Aorta (tissue), 5 donors: ENCODE results near the gene GPR180. TPM values are rescaled to one million over a fixed set of nuclear protein-coding genes. Genes with fewer than 3 reads are reported as not detected.
A peak's percentile ranks its signal among the peaks of the same experiment; 100 is the strongest.

Experiments used
- ATAC-seq: fragments of 200-7000 bp; cut with Tn5 transposase; one replicate; pipeline ENCODE4 v1.9.1; 2022; ENCODE audit warnings: moderate library complexity; ENCODE audit not compliant: low FRiP score
- DNase-seq, 2 donors: peaks; one replicate each; pipeline ENCODE4 v3.0.0-alpha.2; 2020
- H3K27ac ChIP-seq, 2 donors: one replicate each; pipeline ENCODE4 v1.5.1; 2013; ENCODE audit warnings: low read length in 2 of 2, mild to moderate bottlenecking in 2 of 2, moderate library complexity in 2 of 2, control low read depth in 1 of 2, inconsistent platforms in 1 of 2, low read depth in 1 of 2
- H3K27me3 ChIP-seq, 2 donors: one replicate each; pipeline ENCODE4 v1.6.1; 2013; ENCODE audit warnings: control low read depth in 1 of 2, low read length in 1 of 2, mild to moderate bottlenecking in 1 of 2, moderate library complexity in 1 of 2; ENCODE audit not compliant: insufficient read depth in 2 of 2, control insufficient read depth in 1 of 2
- H3K36me3 ChIP-seq, 2 donors: one replicate each; pipeline ENCODE4 v1.6.1; 2013; ENCODE audit warnings: control low read depth in 1 of 2, low read length in 1 of 2, mild to moderate bottlenecking in 1 of 2; ENCODE audit not compliant: insufficient read depth in 2 of 2, control insufficient read depth in 1 of 2
- H3K4me1 ChIP-seq, 2 donors: one replicate each; pipeline ENCODE4 v1.6.1; 2013; ENCODE audit warnings: low read length in 2 of 2, control low read depth in 1 of 2, mild to moderate bottlenecking in 1 of 2, moderate library complexity in 1 of 2; ENCODE audit not compliant: insufficient read depth in 2 of 2, control insufficient read depth in 1 of 2
- H3K4me3 ChIP-seq, 2 donors: one replicate each; pipeline ENCODE4 v1.5.1; 2013; ENCODE audit warnings: low read length in 2 of 2, control low read depth in 1 of 2, mild to moderate bottlenecking in 1 of 2
- H3K9me3 ChIP-seq: one replicate; pipeline ENCODE4 v1.6.1; 2013; ENCODE audit warnings: mild to moderate bottlenecking, low read length; ENCODE audit not compliant: control insufficient read depth
- WGBS, 2 donors: extraction: QIAGEN DNeasy Blood & Tissue Kit; methylation state at CpG; one replicate each; pipeline ENCODE4 v1.1.7; 2013; 5-methylcytosine and 5-hydroxymethylcytosine counted together
- intact Hi-C, 2 donors: fragments of 100-400 bp; cut with DNase I; formaldehyde crosslinking; loops; one replicate each; pipeline versions ENCODE4 v1.14.2 to v1.15.0; 2022
- long read RNA-seq, 2 donors: library from polyadenylated mRNA; unstranded; transcript quantifications; one replicate each; pipeline ENCODE4 v2.0.0, GENCODE V29; 2020 to 2021
- polyA plus RNA-seq, 2 donors: library from polyadenylated mRNA; stranded (reverse); fragments of 200-250 nt; gene quantifications; one replicate each; pipeline ENCODE4 v1.2.3, GENCODE V29; 2013
- total RNA-seq, 2 donors: library from RNA; stranded (reverse); fragmentation: NEBNext Ultra II Directional; extraction: Animal tissue kit (Norgen Biotek cat#: 25700); gene quantifications; one replicate each; pipeline ENCODE4 v1.2.1, GENCODE V29; 2021
- donor health status: healthy with polysubstance abuse.
- donor health status: Bipolar disorder and iron deficiency.
- donor health status: DM: no; HTN: no; CAD: no.
- donor health status: DM: no; HTN: no; CAD: no.
- donor health status: DM: yes; HTN: yes; CAD: no.

GPR180 gene
- total RNA-seq (1 to 10 TPM; 5.3 to 6.6 TPM), polyA plus RNA-seq (1 to 10 TPM; 2.0 to 2.6 TPM)
- long read RNA-seq, donor 1, full-length matches to known transcripts = 7 of 19 reads
- long read RNA-seq, donor 1, partial matches to known transcripts = 5 of 19 reads
- long read RNA-seq, donor 1, other reads (novel, unspliced or antisense) = 7 of 19 reads
- long read RNA-seq, donor 2, full-length matches to known transcripts = 7 of 11 reads
- long read RNA-seq, donor 2, partial matches to known transcripts = 0 of 11 reads
- long read RNA-seq, donor 2, other reads (novel, unspliced or antisense) = 4 of 11 reads

DNA sequence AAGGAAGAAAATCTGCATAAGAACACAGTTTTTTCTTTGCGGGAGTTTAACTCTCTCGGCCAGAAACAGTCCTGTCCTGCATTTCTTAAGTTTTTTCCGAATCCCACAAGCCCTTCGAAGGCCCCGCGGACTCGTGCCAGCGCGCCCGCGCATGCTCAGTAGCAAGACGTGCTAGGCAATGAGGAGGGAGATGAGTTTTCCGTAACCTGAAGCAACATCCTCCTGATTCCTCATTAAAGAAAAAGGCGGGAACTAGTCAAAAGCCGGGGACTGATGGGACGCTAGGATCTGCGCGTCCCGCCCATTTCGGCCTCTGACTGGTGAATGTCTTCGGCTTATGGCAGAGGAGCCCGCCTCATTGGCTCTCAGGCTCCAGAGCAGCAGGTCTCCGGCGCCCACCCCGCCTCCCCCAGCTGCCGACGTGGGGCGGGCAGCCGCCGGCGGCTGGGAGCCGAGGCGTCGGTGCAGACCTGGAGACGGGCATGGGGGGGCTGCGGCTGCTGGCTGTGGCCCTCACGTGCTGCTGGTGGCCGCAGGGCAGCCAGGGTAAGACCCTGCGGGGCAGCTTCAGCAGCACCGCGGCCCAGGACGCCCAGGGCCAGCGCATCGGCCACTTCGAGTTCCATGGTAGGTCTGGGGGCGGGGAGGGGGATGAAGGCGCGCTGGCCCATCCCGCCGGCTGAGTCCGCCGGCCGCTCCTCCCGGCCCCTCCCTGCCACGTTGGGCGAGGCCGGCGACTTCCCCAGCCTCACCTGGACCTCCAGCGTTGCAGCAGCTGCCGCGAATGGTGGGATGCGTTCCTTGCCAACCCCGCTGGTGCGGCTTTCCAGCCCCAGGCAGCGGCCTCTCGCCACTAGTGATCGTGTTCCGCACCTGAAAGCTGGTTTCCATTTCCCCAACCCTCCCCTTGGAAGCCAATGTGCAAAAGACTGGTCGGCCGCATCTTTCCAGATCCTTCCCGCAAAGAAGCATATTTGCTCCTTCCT, at the start of gene GPR180:
GPR180 (plus strand) TSS at position 412 of the 986 bp plus-strand sequence; CDS start at position 483, 71 bp downstream.
- H3K9me3 ChIP-seq = no peaks in the 10 kb centered on the region
- intact Hi-C loops = no loop called here
- H3K27ac ChIP-seq = peak within 1 kb of the TSS in 1 of 2 donors; percentile 22

GRCh38 chr13:94552095-94552494, 49.6 kb upstream of the GPR180 start:
- ATAC-seq (no peak), DNase-seq (no peak)
- no peak overlapping the region for H3K4me3 ChIP-seq
- 51 to 74% methylated on average over 5 of the region's 5 CpGs for WGBS, 2 donors
- H3K27me3 ChIP-seq = no peaks in the 10 kb centered on the region
- no peaks in the 10 kb centered on the region for H3K36me3 ChIP-seq
- intact Hi-C loops = loop anchor here in 1 of 2 donors (5.0 kb wide), 1 partner anchor 40 kb away; no protein-coding TSS in a partner anchor
- H3K4me1 ChIP-seq = peaks cover 0 to 2% of the 10 kb centered on the region in 2 donors
- H3K9me3 ChIP-seq = no peaks in the 10 kb centered on the region
- H3K27ac ChIP-seq = no peak overlapping the region

More for the DNA sequence above, at the start of gene GPR180:
- Histone ChIP-seq H3K36me3 (no peaks in the 10 kb centered on the region), H3K4me1 (no peaks in the 10 kb centered on the region), H3K4me3 (peak within 1 kb of the TSS; percentile 36 to 86), H3K27me3 (no peaks in the 10 kb centered on the region)
- DNase-seq = peak; percentile 96 to 98
- peak; percentile 99 for ATAC-seq
- 0% methylated on average over 56 to 71 of the region's 71 CpGs for WGBS, 2 donors

- intact Hi-C loops = loop anchor here in 1 of 2 donors (5.0 kb wide), 1 partner anchor 39 kb away; no protein-coding TSS in a partner anchor
- ATAC-seq = no peak
- 90 to 94% methylated on average over 4 of the region's 4 CpGs for WGBS, 2 donors
Measured at GRCh38 chr13:94553766-94554165, 47.9 kb upstream of the GPR180 start.

DNA sequence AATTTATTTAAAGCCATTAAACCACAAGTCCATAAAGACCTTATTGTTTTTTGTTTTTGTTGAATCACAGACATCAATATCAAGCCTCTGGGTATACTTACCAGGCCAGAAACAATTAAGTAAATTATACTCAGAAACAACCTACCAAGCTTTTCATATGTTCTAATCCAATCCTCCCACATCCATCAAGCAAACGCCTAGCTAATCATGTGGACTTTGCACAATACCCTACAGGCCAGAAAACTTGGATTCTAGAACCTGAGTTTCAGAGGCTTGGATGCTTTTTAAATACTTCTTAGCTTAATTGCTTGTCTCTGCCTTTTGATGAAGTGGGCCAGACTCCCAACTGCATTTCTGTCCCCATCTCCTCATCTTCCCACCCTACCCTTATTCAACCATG, 45.6 kb upstream of the GPR180 start:
- no peak for ATAC-seq
- intact Hi-C loops = no loop called here
- no peaks in the 10 kb centered on the region for H3K4me1 ChIP-seq

More at GRCh38 chr13:94553766-94554165, 47.9 kb upstream of the GPR180 start:
- H3K4me1 ChIP-seq = no peaks in the 10 kb centered on the region
- H3K27me3 ChIP-seq = no peaks in the 10 kb centered on the region
- H3K9me3 ChIP-seq = no peaks in the 10 kb centered on the region
- H3K27ac ChIP-seq = no peak overlapping the region
- no peaks in the 10 kb centered on the region for H3K36me3 ChIP-seq
- no peak overlapping the region for H3K4me3 ChIP-seq
- DNase-seq = no peak

GRCh38 chr13:94556621-94557020, 45.0 kb upstream of the GPR180 start:
- intact Hi-C loops = no loop called here
- 44 to 57% methylated on average over 3 of the region's 3 CpGs for WGBS, 2 donors

More for the DNA sequence above, 45.6 kb upstream of the GPR180 start:
- Histone ChIP-seq H3K27me3 (no peaks in the 10 kb centered on the region), H3K9me3 (no peaks in the 10 kb centered on the region), H3K4me3 (no peak overlapping the region), H3K27ac (no peak overlapping the region), H3K36me3 (no peaks in the 10 kb centered on the region)
- no peak for DNase-seq
- 78 to 88% methylated on average over 1 of the region's 1 CpG for WGBS, 2 donors

DNA sequence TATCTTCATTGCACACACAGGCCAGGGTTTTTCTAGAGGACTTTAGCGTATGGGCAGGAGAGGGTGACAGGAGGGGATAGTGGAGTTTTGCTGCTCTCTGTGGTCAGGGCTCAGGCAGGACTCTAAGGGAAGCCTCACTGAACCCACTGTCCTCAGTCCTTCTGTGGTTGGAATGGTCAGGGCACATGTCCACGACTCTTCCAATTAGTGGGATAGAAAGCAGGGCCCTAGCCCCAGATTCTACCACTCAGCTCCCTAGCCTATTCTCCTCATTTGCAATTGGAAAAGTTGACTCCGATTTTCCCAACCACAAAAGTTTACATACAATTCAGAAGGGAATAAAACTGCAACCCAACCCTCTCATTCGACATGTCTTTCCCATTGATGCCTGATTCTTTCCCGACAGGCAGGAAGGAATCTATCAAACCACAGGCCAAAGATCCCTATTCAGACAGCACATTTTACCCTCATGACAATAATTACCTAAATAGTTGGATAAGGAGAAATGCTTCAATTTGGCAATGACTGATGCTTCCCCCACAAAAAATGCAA, 43.9 kb upstream of the GPR180 start:
- Histone ChIP-seq H3K36me3 (no peaks in the 10 kb centered on the region), H3K27me3 (no peaks in the 10 kb centered on the region), H3K4me3 (no peak overlapping the region), H3K27ac (no peak overlapping the region), H3K9me3 (no peaks in the 10 kb centered on the region), H3K4me1 (no peaks in the 10 kb centered on the region)
- intact Hi-C loops = no loop called here
- ATAC-seq = no peak
- no peak for DNase-seq
- WGBS, 2 donors = 45 to 67% methylated on average over 5 of the region's 5 CpGs

More at GRCh38 chr13:94556621-94557020, 45.0 kb upstream of the GPR180 start:
- Histone ChIP-seq H3K4me3 (no peak overlapping the region), H3K27ac (no peak overlapping the region), H3K36me3 (no peaks in the 10 kb centered on the region), H3K27me3 (no peaks in the 10 kb centered on the region), H3K9me3 (no peaks in the 10 kb centered on the region), H3K4me1 (no peaks in the 10 kb centered on the region)
- DNase-seq (no peak), ATAC-seq (no peak)

GRCh38 chr13:94558716-94559115, 42.9 kb upstream of the GPR180 start:
- ATAC-seq = no peak
- H3K27me3 ChIP-seq = no peaks in the 10 kb centered on the region
- no peaks in the 10 kb centered on the region for H3K36me3 ChIP-seq
- DNase-seq = no peak
- H3K27ac ChIP-seq = no peak overlapping the region
- H3K4me3 ChIP-seq = no peak overlapping the region
- no peaks in the 10 kb centered on the region for H3K4me1 ChIP-seq
- 53 to 64% methylated on average over 6 of the region's 6 CpGs for WGBS, 2 donors
- intact Hi-C loops = no loop called here
- no peaks in the 10 kb centered on the region for H3K9me3 ChIP-seq

DNA sequence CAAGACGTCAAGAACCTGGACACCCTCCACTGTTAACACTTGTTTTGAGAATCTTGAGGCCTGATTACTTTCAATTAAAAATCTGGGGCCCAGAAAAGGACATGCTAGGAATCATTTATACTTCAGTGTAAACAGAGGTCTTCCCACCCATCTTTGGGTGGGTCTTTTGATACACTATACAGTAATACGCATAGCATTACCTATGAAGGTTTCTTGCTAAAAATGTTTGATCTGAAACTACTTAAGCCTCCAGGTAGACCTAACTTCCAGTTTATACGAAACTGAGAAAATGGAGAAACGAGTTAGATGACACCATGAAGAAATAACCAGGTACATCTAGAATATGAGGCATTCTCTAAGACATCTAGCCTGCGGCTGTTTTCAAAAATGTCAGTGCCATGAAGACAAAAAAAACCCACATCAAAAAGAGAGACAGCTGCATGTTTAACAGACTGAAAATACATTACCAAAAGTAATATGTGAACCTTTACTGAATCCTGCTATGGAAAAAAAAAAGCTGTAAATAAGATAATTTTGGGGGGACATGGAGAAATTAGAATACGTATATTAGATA, 42.3 kb upstream of the GPR180 start:
- WGBS, 2 donors = 78 to 85% methylated on average over 6 of the region's 6 CpGs
- H3K27me3 ChIP-seq = no peaks in the 10 kb centered on the region
- H3K4me3 ChIP-seq = no peak overlapping the region
- no peak for ATAC-seq
- no peaks in the 10 kb centered on the region for H3K4me1 ChIP-seq
- H3K9me3 ChIP-seq = no peaks in the 10 kb centered on the region
- no peaks in the 10 kb centered on the region for H3K36me3 ChIP-seq
- H3K27ac ChIP-seq = no peak overlapping the region
- intact Hi-C loops = no loop called here
- no peak for DNase-seq
